MM.1S (cell line): ENCODE measurements around the gene EIF5.

ENCODE experiments used
- DNase-seq: peaks from one replicate; pipeline ENCODE4 v3.0.0-alpha.2; 2015
- H2AFZ ChIP-seq: fragments of 300-600 bp; sonication (generic); 2 replicates; pipeline ENCODE4 v1.6.0; 2016; ENCODE audit warnings: antibody characterized with exemption, low read length
- H3F3A ChIP-seq: fragments of 300-600 bp; sonication (generic); 2 replicates; pipeline ENCODE4 v1.6.1; 2016; ENCODE audit warnings: mild to moderate bottlenecking, antibody characterized with exemption, low read length, moderate library complexity, mixed read lengths; ENCODE audit not compliant: insufficient read depth
- H3K27ac ChIP-seq: fragments of 300-600 bp; sonication (generic); 2 replicates; pipeline ENCODE4 v1.5.1; 2016; ENCODE audit warnings: mild to moderate bottlenecking, low read length
- H3K27me3 ChIP-seq: fragments of 300-600 bp; sonication (generic); replicated peaks from 2 replicates; pipeline ENCODE4 v1.6.0; 2016; ENCODE audit warnings: low read length; ENCODE audit not compliant: insufficient read depth
- H3K36me3 ChIP-seq: fragments of 300-600 bp; sonication (generic); replicated peaks from 2 replicates; pipeline ENCODE4 v1.6.1; 2016; ENCODE audit warnings: mild to moderate bottlenecking, low read length, mixed read lengths; ENCODE audit not compliant: insufficient read depth
- H3K4me1 ChIP-seq: fragments of 300-600 bp; sonication (generic); 2 replicates; pipeline ENCODE4 v1.6.1; 2016; ENCODE audit warnings: low read length, mixed read lengths
- H3K4me2 ChIP-seq: fragments of 300-600 bp; sonication (generic); 2 replicates; pipeline ENCODE4 v1.6.0; 2016; ENCODE audit warnings: low read depth, low read length
- H3K4me3 ChIP-seq: fragments of 300-600 bp; sonication (generic); 2 replicates; pipeline ENCODE4 v1.5.1; 2016; ENCODE audit warnings: low read length, mixed read lengths
- H3K79me2 ChIP-seq: fragments of 300-600 bp; sonication (generic); 2 replicates; pipeline ENCODE4 v1.6.1; 2016; ENCODE audit warnings: mixed run types, low read length, mixed read lengths
- H3K9ac ChIP-seq: fragments of 300-600 bp; sonication (generic); 2 replicates; pipeline ENCODE4 v1.6.1; 2016; ENCODE audit warnings: low read length, mixed read lengths
- H3K9me2 ChIP-seq: fragments of 300-600 bp; sonication (generic); replicated peaks from 2 replicates; pipeline ENCODE4 v1.6.1; 2016; ENCODE audit warnings: mild to moderate bottlenecking, low read length, mixed read lengths; ENCODE audit not compliant: insufficient read depth
- H3K9me3 ChIP-seq: fragments of 300-600 bp; sonication (generic); replicated peaks from 2 replicates; pipeline ENCODE4 v1.6.1; 2016; ENCODE audit warnings: mild to moderate bottlenecking, low read length, mixed read lengths; ENCODE audit not compliant: insufficient read depth
- H4K20me1 ChIP-seq: fragments of 300-600 bp; sonication (generic); 2 replicates; pipeline ENCODE4 v1.6.1; 2016; ENCODE audit warnings: mild to moderate bottlenecking, low read length, moderate library complexity, mixed read lengths; ENCODE audit not compliant: insufficient read depth
- EZH2 ChIP-seq: fragments of 300-600 bp; sonication (generic); optimal IDR thresholded peaks from 2 replicates; pipeline ENCODE3; 2017; ENCODE audit warnings: low read depth, mild to moderate bottlenecking, antibody characterized with exemption, low read length, mixed read lengths
- EZH2phosphoT487 ChIP-seq: fragments of 300-600 bp; sonication (generic); IDR thresholded peaks from 2 replicates; pipeline ENCODE4 v1.6.1; 2018; ENCODE audit warnings: antibody characterized with exemption, low read length
- TF ChIP-seq, protein P1 (sequence below): fragments of 300-600 bp; sonication (generic); IDR thresholded peaks from 2 replicates; pipeline ENCODE4 v1.5.1; 2016; ENCODE audit warnings: antibody characterized with exemption, low read length, mixed read lengths

Gene EIF5

GRCh38 chr14:103296987-103297386 is 37.0 kb upstream of the EIF5 start:
- Histone ChIP-seq H3F3A (no peaks in the 10 kb centered on the region), H2AFZ (no peak overlapping the region)

DNA sequence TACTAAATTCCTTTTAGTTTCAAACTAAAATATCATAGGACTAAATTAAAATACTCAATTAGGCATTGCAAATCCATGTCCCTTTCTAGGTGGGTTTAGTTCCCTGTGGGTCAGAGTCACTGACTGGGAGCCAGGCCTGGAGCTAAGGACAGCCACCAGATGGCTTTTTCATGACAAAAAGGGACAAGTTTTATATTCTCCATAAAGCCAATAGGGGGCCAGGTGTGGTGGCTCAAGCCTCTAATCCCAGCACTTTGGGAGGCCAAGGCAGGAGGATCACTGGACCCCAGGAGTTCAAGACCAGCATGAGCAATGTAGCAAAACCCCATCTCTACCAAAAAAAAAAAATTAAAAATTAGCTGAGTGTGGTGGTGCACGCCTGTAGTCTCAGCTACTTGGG is 35.4 kb upstream of the EIF5 start:
- no peak overlapping the region for H2AFZ ChIP-seq
- no peaks in the 10 kb centered on the region for H3K79me2 ChIP-seq
- no peaks in the 10 kb centered on the region for H3K36me3 ChIP-seq
- H3K9me3 ChIP-seq = no peaks in the 10 kb centered on the region
- H3K4me1 ChIP-seq = no peaks in the 10 kb centered on the region
- no peaks in the 10 kb centered on the region for H3K27me3 ChIP-seq
- H3K9me2 ChIP-seq = no peaks in the 10 kb centered on the region
- no peak overlapping the region for H3K4me3 ChIP-seq
- H3K4me2 ChIP-seq = no peak overlapping the region
- TF ChIP-seq, protein P1, sequence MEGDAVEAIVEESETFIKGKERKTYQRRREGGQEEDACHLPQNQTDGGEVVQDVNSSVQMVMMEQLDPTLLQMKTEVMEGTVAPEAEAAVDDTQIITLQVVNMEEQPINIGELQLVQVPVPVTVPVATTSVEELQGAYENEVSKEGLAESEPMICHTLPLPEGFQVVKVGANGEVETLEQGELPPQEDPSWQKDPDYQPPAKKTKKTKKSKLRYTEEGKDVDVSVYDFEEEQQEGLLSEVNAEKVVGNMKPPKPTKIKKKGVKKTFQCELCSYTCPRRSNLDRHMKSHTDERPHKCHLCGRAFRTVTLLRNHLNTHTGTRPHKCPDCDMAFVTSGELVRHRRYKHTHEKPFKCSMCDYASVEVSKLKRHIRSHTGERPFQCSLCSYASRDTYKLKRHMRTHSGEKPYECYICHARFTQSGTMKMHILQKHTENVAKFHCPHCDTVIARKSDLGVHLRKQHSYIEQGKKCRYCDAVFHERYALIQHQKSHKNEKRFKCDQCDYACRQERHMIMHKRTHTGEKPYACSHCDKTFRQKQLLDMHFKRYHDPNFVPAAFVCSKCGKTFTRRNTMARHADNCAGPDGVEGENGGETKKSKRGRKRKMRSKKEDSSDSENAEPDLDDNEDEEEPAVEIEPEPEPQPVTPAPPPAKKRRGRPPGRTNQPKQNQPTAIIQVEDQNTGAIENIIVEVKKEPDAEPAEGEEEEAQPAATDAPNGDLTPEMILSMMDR = 0 out of 2 replicates have a peak, but pooled peaks have one; percentile 5
- no peak for TF ChIP-seq EZH2
- no peak overlapping the region for H3K27ac ChIP-seq
- no peaks in the 10 kb centered on the region for H4K20me1 ChIP-seq
- no peak for DNase-seq
- H3F3A ChIP-seq = no peaks in the 10 kb centered on the region
- no peak overlapping the region for H3K9ac ChIP-seq

More at GRCh38 chr14:103296987-103297386, 37.0 kb upstream of the EIF5 start:
- Histone ChIP-seq H3K27ac (no peak overlapping the region), H3K9me2 (no peaks in the 10 kb centered on the region), H3K9me3 (no peaks in the 10 kb centered on the region), H3K4me3 (no peak overlapping the region), H4K20me1 (no peaks in the 10 kb centered on the region), H3K79me2 (no peaks in the 10 kb centered on the region), H3K36me3 (no peaks in the 10 kb centered on the region), H3K27me3 (no peaks in the 10 kb centered on the region), H3K4me2 (no peak overlapping the region), H3K4me1 (no peaks in the 10 kb centered on the region), H3K9ac (no peak overlapping the region)
- TF ChIP-seq EZH2 = no peak
- TF ChIP-seq, protein P1 = no peak
- TF ChIP-seq EZH2phosphoT487 = no peak
- no peak for DNase-seq

DNA sequence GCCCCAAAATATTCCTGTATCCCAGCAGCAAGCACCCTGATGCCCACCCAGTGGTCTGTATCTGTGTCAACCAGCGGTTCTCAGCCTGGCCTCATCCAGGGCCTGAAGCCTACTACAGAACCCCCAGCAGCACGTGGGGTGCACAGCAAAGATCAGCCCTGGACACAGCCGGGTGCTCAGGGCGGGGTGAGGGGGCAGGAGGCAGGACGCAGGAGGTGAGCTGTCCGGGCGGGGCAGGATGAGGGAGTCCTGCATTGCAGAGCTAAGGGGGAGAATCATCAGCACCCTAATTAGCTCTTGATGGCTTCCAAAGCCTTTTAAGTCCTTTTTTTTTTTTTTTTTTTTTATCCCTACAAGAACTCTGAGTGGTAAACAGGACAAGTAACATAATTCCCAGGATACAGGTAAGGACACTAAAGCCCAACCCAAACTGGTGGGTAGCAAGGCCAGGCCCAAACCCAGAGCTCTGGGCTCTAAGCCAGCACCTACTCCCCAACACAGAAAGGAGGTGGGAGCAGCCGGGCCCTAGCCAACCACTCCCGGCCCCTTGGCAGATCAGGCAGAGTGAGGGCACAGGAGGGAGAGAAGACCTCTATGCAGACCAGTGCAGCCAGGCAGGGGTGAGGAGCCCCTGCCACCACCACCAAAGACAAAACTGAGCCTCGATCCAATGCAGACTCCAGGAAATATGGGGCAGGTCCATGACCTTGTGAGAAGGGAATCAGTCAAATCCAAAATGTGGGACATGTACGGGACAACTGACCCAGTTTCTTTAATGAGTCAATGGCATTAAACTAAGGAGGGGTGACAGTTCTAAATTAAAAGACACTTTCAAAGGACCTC is 32.3 kb upstream of the EIF5 start:
- TF ChIP-seq EZH2 = no peak
- no peak for TF ChIP-seq EZH2phosphoT487
- TF ChIP-seq, protein P1 = no peak
- Histone ChIP-seq H3K79me2 (no peaks in the 10 kb centered on the region), H3K4me3 (no peak overlapping the region), H4K20me1 (no peaks in the 10 kb centered on the region), H3K4me2 (no peak overlapping the region), H3K27ac (no peak overlapping the region), H2AFZ (no peak overlapping the region), H3F3A (no peaks in the 10 kb centered on the region), H3K27me3 (no peaks in the 10 kb centered on the region), H3K36me3 (no peaks in the 10 kb centered on the region), H3K4me1 (no peaks in the 10 kb centered on the region), H3K9ac (no peak overlapping the region), H3K9me2 (no peaks in the 10 kb centered on the region), H3K9me3 (no peaks in the 10 kb centered on the region)
- DNase-seq = no peak
